Left renal pelvis (tissue), 4 donors: ENCODE data around the gene ATP13A3. TPM values are rescaled to one million over a fixed set of nuclear protein-coding genes. Genes with fewer than 3 reads are reported as not detected.

ENCODE experiments used
- DNase-seq, 4 donors: peaks; one replicate each; pipeline ENCODE4 v3.0.0-alpha.2; 2013; ENCODE audit warnings: low read depth in 4 of 4, low spot score in 3 of 4
- polyA plus RNA-seq, 4 donors: library from polyadenylated mRNA; unstranded; fragments of 120-200 nt; gene quantifications; one replicate each; pipeline ENCODE4 v1.2.1, GENCODE V29; 2013; ENCODE audit not compliant: insufficient read length in 4 of 4

ATP13A3 gene
- polyA plus RNA-seq, 4 donors = 65.6 to 112 (median 105) TPM

GRCh38 chr3:194447161-194447560, 39.6 kb downstream of the ATP13A3 start:
- no peak for DNase-seq

- DNase-seq = no peak
Measured at GRCh38 chr3:194446754-194447153, 40.0 kb downstream of the ATP13A3 start.

GRCh38 chr3:194446172-194446571, 40.6 kb downstream of the ATP13A3 start:
- no peak for DNase-seq

GRCh38 chr3:194443901-194444300, 42.9 kb downstream of the ATP13A3 start:
- DNase-seq = no peak

GRCh38 chr3:194440756-194441155, 46.0 kb downstream of the ATP13A3 start:
- DNase-seq = no peak

GRCh38 chr3:194439881-194440550, 46.8 kb downstream of the ATP13A3 start:
- DNase-seq = no peak

GRCh38 chr3:194434503-194434902, 52.3 kb downstream of the ATP13A3 start:
- no peak for DNase-seq

GRCh38 chr3:194431554-194431953, 55.2 kb downstream of the ATP13A3 start:
- no peak for DNase-seq

GRCh38 chr3:194425399-194425798, 61.4 kb downstream of the ATP13A3 start:
- no peak for DNase-seq

- DNase-seq = no peak
Measured at GRCh38 chr3:194424953-194425352, 61.8 kb downstream of the ATP13A3 start.

GRCh38 chr3:194424373-194424772, 62.4 kb downstream of the ATP13A3 start:
- DNase-seq = no peak

GRCh38 chr3:194423317-194423716, 63.5 kb downstream of the ATP13A3 start:
- DNase-seq = no peak

- no peak for DNase-seq
Measured at GRCh38 chr3:194422188-194422587, 64.6 kb downstream of the ATP13A3 start.

GRCh38 chr3:194418671-194419070, 68.1 kb downstream of the ATP13A3 start:
- no peak for DNase-seq

GRCh38 chr3:194407423-194407822, 79.4 kb downstream of the ATP13A3 start:
- no peak for DNase-seq

GRCh38 chr3:194405766-194406165, 81.0 kb downstream of the ATP13A3 start:
- no peak for DNase-seq

GRCh38 chr3:194404365-194405140, 82.2 kb downstream of the ATP13A3 start:
- no peak for DNase-seq

GRCh38 chr3:194401868-194402329, 84.9 kb downstream of the ATP13A3 start:
- DNase-seq = no peak

- no peak for DNase-seq
Measured at GRCh38 chr3:194401346-194401745, 85.5 kb downstream of the ATP13A3 start.

GRCh38 chr3:194399874-194400411, 86.9 kb downstream of the ATP13A3 start:
- DNase-seq = no peak

- no peak for DNase-seq
Measured at GRCh38 chr3:194399166-194399565, 87.6 kb downstream of the ATP13A3 start, which contains the start of gene GP5. Gene GP5 (minus strand): TSS chr3:194399266. CDS start chr3:194398282, 984 bp downstream.
